Body of pancreas (tissue), 4 donors: ENCODE results near the gene KNTC1. TPM values are rescaled to one million over a fixed set of nuclear protein-coding genes. Genes with fewer than 3 reads are reported as not detected.

ENCODE experiments used
- ATAC-seq: fragments of 150-250 bp; one replicate; pipeline ENCODE4 v1.9.1; 2016
- DNase-seq, 4 donors: peaks; one replicate each; pipeline ENCODE4 v3.0.0-alpha.2; 2019
- H3K27ac ChIP-seq, 4 donors: fragments of 200-600 bp; sonication (generic); 1 replicate in 3 of 4; 2 replicates in 1 of 4; pipeline versions ENCODE4 v1.5.1 to v1.6.1; 2016 to 2019; ENCODE audit warnings: mild to moderate bottlenecking in 1 of 4, mixed read lengths in 1 of 4, moderate library complexity in 1 of 4
- H3K27me3 ChIP-seq, 2 donors: fragments of 200-600 bp; sonication (generic); one replicate each; pipeline ENCODE4 v1.6.0; 2016; ENCODE audit warnings: mild to moderate bottlenecking in 1 of 2
- H3K36me3 ChIP-seq, 2 donors: fragments of 200-600 bp; sonication (generic); replicated peaks in 1 of 2; 2 replicates each; pipeline ENCODE4 v1.5.1; 2016; ENCODE audit warnings: low read depth in 2 of 2; ENCODE audit not compliant: insufficient read depth in 1 of 2
- H3K4me1 ChIP-seq: fragments of 200-600 bp; sonication (generic); one replicate; pipeline ENCODE4 v1.6.0; 2016
- H3K4me3 ChIP-seq, 2 donors: fragments of 200-600 bp; sonication (generic); 1 replicate in 1 of 2; 2 replicates in 1 of 2; pipeline ENCODE4 v1.5.1; 2016 to 2019
- H3K9me3 ChIP-seq, 3 donors: fragments of 200-600 bp; sonication (generic); 1 replicate in 2 of 3; 2 replicates in 1 of 3; pipeline ENCODE4 v1.5.1; 2016
- POLR2A ChIP-seq, 3 donors: fragments of 450-650 bp; IDR thresholded peaks; one replicate each; pipeline ENCODE4 v1.6.1; 2016; ENCODE audit warnings: antibody characterized with exemption in 3 of 3, mild to moderate bottlenecking in 2 of 3
- WGBS, 2 donors: methylation state at CpG; one replicate each; pipeline ENCODE4 v1.1.5; 2017; 5-methylcytosine and 5-hydroxymethylcytosine counted together
- intact Hi-C: fragments of 100-400 bp; cut with DNase I; formaldehyde crosslinking; loops from one replicate; pipeline ENCODE4 v1.15.1; 2023
- total RNA-seq, 2 donors: library from RNA; depleted of rRNA; stranded (reverse); fragments of >200 nt; gene quantifications; one replicate each; pipeline ENCODE4 v1.1.0, GENCODE V29; 2016
- TF ChIP-seq, protein P1 (sequence below), 7 experiments: fragments of 450-650 bp in 4 of 7; fragments of 200-600 bp in 3 of 7; sonication (generic) in 3 of 7; IDR thresholded peaks; one replicate each; pipeline ENCODE4 v1.5.1; 2016 to 2019; ENCODE audit warnings: antibody characterized with exemption in 7 of 7

Gene KNTC1
- total RNA-seq, 2 donors from 2014 or later, result 6.6 to 8.3 TPM

DNA sequence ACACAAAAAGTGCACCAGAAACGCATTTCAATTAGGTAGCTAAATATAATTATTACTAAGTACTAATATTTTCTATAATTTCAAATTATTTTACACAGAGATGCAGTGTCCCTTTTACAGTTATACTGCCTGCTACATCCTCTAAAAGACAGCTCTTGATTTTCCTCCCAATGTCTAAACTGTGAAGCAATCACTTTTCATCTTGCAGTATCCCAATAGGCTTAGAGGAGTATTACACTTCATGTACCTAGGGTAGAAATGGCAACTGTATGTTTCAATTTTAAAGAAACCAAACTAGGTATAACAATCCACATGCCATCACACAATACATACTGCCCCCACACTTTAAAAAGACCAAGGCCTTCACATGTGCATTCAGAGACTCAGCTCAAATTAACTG is 7.6 kb upstream of the KNTC1 start:
- Histone ChIP-seq H3K27me3 (no peaks in the 10 kb centered on the region), H3K36me3 (peaks cover 21 to 63% of the 10 kb centered on the region in 2 donors), H3K9me3 (no peaks in the 10 kb centered on the region), H3K27ac (no peak overlapping the region), H3K4me1 (peaks cover 28% of the 10 kb centered on the region), H3K4me3 (no peak overlapping the region)
- no peak for ATAC-seq
- WGBS, 2 donors, result 76 to 84% methylated on average over 1 of the region's 1 CpG
- intact Hi-C loops, result no loop called here
- no peak for DNase-seq
- TF ChIP-seq, protein P1, sequence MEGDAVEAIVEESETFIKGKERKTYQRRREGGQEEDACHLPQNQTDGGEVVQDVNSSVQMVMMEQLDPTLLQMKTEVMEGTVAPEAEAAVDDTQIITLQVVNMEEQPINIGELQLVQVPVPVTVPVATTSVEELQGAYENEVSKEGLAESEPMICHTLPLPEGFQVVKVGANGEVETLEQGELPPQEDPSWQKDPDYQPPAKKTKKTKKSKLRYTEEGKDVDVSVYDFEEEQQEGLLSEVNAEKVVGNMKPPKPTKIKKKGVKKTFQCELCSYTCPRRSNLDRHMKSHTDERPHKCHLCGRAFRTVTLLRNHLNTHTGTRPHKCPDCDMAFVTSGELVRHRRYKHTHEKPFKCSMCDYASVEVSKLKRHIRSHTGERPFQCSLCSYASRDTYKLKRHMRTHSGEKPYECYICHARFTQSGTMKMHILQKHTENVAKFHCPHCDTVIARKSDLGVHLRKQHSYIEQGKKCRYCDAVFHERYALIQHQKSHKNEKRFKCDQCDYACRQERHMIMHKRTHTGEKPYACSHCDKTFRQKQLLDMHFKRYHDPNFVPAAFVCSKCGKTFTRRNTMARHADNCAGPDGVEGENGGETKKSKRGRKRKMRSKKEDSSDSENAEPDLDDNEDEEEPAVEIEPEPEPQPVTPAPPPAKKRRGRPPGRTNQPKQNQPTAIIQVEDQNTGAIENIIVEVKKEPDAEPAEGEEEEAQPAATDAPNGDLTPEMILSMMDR (IDR thresholded peaks at IDR 0.05), result no peak
- no peak for TF ChIP-seq POLR2A (IDR thresholded peaks at IDR 0.05)

DNA sequence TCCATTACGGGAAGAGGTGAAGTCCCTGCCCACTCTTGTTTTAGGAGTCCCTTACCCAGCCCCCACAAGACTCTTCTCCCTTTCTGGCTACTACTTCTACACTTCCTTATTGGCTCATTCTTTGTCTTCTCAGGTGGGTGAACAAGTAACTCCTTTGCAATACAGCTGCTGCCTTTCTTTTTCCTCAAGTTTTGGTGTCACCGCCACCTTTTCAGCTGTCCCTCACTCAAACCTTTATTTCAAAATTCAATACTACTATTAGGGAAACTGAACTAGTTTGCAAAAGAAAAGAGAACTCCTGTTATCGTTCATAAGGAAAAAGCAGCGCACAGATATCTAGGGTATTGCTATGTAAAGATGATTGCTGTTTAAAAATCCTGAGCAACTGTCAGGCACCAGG is 6.4 kb upstream of the KNTC1 start:
- Histone ChIP-seq H3K36me3 (peaks cover 21 to 54% of the 10 kb centered on the region in 2 donors), H3K4me3 (no peak overlapping the region), H3K9me3 (no peaks in the 10 kb centered on the region), H3K4me1 (peaks cover 35% of the 10 kb centered on the region), H3K27me3 (no peaks in the 10 kb centered on the region), H3K27ac (no peak overlapping the region)
- WGBS, 2 donors, result 87 to 92% methylated on average over 4 of the region's 4 CpGs
- intact Hi-C loops, result no loop called here
- no peak for TF ChIP-seq POLR2A (IDR thresholded peaks at IDR 0.05)
- TF ChIP-seq, protein P1 (IDR thresholded peaks at IDR 0.05), result no peak
- DNase-seq (no peak), ATAC-seq (no peak)

DNA sequence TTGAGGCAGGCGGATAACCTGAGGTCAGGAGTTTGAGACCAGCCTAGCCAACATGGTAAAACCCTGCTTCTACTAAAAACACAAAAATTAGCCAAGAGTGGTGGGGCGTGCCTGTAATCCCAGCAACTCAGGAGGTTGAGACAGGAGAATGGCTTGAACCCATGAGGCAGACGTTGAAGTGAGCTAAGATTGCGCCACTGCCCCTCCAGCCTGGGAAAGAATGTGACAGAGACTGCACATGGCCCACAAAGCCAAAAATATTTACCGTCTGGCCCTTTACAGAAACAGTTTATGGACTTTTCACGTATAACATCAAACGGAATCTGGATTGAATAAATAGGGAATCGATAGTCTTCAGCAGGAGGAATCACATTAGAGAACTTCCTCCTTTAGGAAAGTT is 3.8 kb upstream of the KNTC1 start:
- DNase-seq (peak in 1 of 4 donors; percentile 19), ATAC-seq (no peak)
- peaks cover 4 to 29% of the 10 kb centered on the region in 2 donors for H3K36me3 ChIP-seq
- no peaks in the 10 kb centered on the region for H3K27me3 ChIP-seq
- intact Hi-C loops, result no loop called here
- no peak overlapping the region for H3K4me3 ChIP-seq
- no peaks in the 10 kb centered on the region for H3K9me3 ChIP-seq
- peaks cover 45% of the 10 kb centered on the region for H3K4me1 ChIP-seq
- WGBS, 2 donors, result 23 to 29% methylated on average over 8 of the region's 8 CpGs
- TF ChIP-seq, protein P1 (IDR thresholded peaks at IDR 0.05), result no peak
- no peak for TF ChIP-seq POLR2A (IDR thresholded peaks at IDR 0.05)
- peak overlapping the region in 2 of 4 donors; percentile 48 to 51 for H3K27ac ChIP-seq

DNA sequence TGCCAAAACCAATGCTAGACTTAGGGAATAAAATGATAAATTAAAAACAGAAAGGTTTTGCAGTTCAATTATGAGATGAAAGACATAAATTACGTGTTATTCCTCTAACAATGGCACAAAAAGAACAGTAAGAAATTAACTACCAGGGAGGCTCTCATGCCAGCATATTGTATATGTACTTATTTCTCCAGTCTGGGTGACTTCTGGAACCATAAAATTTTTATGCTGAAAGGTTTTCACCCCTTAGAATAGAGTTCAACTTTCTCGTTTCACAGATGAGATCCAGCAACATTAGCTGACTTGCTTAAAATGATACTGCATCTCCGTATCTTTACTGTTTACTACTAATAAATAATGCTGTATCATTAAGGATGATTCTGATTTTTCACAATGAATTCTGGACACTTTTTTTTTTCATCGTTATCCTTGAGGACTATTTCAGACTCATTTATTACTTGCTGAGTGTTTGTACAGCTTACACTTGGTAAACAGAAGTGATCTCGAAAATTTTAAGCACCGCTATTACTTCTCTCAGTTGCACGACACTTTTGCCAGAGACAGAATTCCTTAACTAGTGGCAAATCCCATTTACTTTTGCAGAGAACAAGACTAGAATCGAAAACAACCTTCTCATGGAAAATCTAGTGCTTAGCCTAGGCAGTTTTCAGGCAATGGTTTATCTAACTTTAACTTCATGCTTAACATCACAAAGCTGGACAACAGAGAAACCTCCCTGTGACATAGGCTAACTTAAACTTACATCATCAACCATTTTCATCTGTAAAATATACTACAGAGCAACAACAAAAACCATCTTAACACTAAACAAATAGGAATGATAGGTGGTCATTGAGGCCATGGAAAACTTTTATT is 3.0 kb upstream of the KNTC1 start:
- Histone ChIP-seq H3K4me3 (no peak overlapping the region), H3K9me3 (no peaks in the 10 kb centered on the region), H3K36me3 (peaks cover 0 to 22% of the 10 kb centered on the region in 2 donors), H3K27me3 (no peaks in the 10 kb centered on the region), H3K27ac (peak overlapping the region in 3 of 4 donors; percentile 33 to 50 (median 48)), H3K4me1 (peaks cover 48% of the 10 kb centered on the region)
- intact Hi-C loops, result no loop called here
- no peak for DNase-seq
- TF ChIP-seq POLR2A (IDR thresholded peaks at IDR 0.05), result no peak
- WGBS, 2 donors, result 5 to 8% methylated on average over 8 of the region's 8 CpGs
- ATAC-seq, result no peak

DNA sequence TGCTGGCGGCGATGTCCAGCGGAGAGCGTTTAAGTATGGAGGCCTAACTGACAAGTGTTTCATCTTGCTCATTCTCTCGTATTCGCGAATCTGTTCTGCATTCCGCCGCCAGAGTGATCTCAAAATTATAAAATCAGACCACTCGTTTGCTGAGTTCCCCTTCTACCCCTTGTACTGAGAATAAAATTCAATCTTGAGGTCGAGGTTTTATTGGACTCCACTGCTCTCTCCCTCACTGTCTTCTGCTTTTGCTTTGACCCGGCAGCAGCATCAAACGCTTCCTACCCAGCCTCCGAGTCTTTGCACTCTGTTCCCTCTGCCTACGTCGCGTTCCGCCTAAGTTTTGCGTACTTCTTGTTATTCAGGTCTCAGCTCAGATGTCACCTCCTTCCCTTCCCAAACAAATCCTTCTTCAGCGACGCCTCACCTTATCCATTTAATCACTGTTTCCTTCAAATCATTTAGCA is 462 bp downstream of the KNTC1 start:
- Histone ChIP-seq H3K4me3 (peak overlapping the region in 1 of 2 donors; percentile 13), H3K27me3 (no peaks in the 10 kb centered on the region), H3K27ac (peak overlapping the region in 3 of 4 donors; percentile 63 to 96 (median 96)), H3K4me1 (peaks cover 39% of the 10 kb centered on the region), H3K36me3 (no peaks in the 10 kb centered on the region), H3K9me3 (no peaks in the 10 kb centered on the region)
- WGBS, 2 donors, result 0% methylated on average over 21 of the region's 21 CpGs
- no peak for ATAC-seq
- intact Hi-C loops, result no loop called here
- no peak for DNase-seq
- TF ChIP-seq, protein P1 (IDR thresholded peaks at IDR 0.05), result no peak
- no peak for TF ChIP-seq POLR2A (IDR thresholded peaks at IDR 0.05)
